Naive B cell (primary cell): ENCODE measurements around the gene MYO1D. TPM values are rescaled to one million over a fixed set of nuclear protein-coding genes. Genes with fewer than 3 reads are reported as not detected.

Experiments
- polyA plus RNA-seq, 6 donors: library from polyadenylated mRNA; unstranded; fragments of 300-500 nt; fragmentation: Illumina TruSeq; gene quantifications; one replicate each; pipeline ENCODE4 v1.2.3, GENCODE V29; 2021; ENCODE audit warnings: low read depth in 6 of 6

MYO1D gene
- polyA plus RNA-seq, 6 donors from 2014 or later: 1.9 to 3.7 (median 2.6) TPM

Other genes with a start within 250 kb of the MYO1D start
- not detected for gene TMEM98, start 51.0 kb upstream of the MYO1D start, polyA plus RNA-seq
- gene SPACA3, start 114.7 kb upstream of the MYO1D start, polyA plus RNA-seq: not detected